ENCODE results near the gene RNF4.

Gene RNF4

DNA sequence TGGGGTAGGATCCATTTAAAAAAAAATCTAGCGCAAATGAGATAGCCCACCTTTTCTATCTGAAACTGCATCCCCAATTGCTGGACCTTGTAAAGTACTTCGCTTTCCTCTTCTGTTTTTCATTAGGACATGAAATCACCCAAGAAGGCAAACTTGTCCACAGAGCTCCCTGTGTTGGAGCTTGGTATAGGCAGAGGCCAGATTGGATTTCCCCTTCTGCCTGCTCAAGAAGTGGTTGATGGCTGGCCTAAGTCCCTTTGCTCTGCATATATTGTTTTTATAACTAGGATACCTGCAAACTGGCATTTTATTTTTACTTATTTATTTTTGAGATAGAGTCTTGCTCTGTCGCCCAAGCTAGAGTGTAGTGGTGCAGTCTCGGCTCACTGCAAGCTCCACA is 28.4 kb downstream of the RNF4 start:
- no peak overlapping the region for H3K27ac ChIP-seq
- TF ChIP-seq, protein P1, sequence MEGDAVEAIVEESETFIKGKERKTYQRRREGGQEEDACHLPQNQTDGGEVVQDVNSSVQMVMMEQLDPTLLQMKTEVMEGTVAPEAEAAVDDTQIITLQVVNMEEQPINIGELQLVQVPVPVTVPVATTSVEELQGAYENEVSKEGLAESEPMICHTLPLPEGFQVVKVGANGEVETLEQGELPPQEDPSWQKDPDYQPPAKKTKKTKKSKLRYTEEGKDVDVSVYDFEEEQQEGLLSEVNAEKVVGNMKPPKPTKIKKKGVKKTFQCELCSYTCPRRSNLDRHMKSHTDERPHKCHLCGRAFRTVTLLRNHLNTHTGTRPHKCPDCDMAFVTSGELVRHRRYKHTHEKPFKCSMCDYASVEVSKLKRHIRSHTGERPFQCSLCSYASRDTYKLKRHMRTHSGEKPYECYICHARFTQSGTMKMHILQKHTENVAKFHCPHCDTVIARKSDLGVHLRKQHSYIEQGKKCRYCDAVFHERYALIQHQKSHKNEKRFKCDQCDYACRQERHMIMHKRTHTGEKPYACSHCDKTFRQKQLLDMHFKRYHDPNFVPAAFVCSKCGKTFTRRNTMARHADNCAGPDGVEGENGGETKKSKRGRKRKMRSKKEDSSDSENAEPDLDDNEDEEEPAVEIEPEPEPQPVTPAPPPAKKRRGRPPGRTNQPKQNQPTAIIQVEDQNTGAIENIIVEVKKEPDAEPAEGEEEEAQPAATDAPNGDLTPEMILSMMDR (conservative IDR thresholded peaks at IDR 0.05): no peak
- TF ChIP-seq ZFX (IDR thresholded peaks at IDR 0.05): no peak

DNA sequence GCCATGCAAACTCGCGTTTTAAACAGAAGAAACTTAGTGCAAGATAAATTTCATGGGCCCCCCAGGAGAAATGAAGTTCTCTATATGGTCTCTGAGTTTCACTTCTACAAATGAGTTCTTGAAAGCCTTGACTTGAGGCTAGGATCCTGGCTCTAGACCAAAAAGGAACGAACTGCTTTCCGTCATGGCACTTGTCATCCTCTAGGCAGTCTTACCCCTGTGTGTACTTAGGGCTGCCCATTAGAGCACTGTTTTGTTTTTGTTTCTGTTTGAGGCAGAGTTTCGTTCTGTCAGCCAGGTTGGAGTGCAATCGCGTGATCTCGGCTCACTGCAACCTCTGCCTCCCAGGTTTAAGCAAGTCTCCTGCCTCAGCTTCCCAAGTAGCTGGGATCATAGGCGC is 29.0 kb downstream of the RNF4 start:
- TF ChIP-seq, protein P1 (conservative IDR thresholded peaks at IDR 0.05): no peak
- no peak for TF ChIP-seq ZFX (IDR thresholded peaks at IDR 0.05)
- no peak overlapping the region for H3K27ac ChIP-seq

DNA sequence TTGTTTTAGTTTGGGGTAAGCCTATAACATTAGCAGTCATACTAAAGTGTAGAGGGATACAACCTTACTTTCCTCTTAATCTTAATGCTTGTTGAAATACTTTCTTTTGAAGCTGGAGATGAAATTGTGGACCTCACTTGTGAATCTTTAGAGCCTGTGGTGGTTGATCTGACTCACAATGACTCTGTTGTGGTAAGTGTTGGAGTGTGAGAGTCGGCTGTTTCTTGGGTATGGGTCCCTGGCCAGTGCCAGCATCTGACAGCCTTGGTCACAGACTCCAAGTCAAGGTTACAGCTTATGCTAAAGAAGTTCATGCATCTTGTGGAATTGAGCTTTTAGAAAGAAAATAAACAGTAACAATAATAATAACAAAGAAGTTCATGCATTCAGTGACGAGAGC is 31.6 kb downstream of the RNF4 start:
- TF ChIP-seq, protein P1 (conservative IDR thresholded peaks at IDR 0.05): no peak
- TF ChIP-seq ZFX (IDR thresholded peaks at IDR 0.05): no peak
- no peak overlapping the region for H3K27ac ChIP-seq

DNA sequence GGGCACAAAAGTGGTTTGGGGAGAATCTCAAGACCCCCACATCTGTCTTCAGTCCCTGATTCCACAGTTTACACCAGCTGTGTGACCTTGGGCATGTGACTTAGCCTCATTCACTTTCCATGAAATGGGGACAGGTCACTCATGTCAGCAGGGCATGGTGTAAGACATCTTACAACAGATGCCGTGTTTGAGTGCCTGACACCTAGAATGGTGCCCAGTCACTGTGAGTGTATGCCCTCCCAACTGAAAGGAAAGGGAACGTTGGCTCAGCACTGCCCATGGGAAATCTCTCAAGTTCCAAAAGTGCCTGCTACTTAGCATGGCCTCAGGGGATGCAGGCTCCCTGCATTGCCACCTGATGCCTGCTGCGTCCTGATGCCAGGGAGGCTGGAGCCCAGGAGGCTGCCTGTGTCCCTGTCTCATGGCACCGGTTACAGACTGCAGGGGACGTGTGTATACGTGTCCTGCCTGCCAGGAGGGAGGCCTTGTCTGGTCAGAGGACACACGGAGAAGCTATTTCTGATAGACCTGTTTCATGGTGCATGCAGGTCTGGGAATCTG is 32.2 kb downstream of the RNF4 start:
- 0 out of 2 replicates have a peak overlapping the region, but pooled peaks have one; percentile 1 for H3K27ac ChIP-seq
- TF ChIP-seq, protein P1 (conservative IDR thresholded peaks at IDR 0.05): no peak
- TF ChIP-seq ZFX (IDR thresholded peaks at IDR 0.05): no peak

DNA sequence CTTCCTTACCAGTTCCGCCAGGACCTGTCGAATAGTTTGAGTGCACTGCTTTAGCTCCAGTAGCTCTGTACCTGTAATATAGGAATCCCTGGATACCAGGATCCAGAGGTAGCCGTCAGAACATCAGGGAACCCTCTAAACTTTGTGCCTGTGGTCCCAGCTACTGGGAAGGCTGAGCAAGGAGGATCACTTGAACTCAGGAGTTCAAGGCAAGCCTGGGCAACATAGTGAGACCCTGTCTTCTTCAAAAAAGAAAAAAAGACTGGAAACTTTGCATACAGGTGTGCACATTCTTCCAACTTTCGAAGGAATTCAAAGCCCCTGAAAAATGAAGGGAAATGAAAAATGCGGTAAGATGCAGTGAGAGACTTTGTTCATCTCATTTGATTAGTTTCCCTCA is 34.9 kb downstream of the RNF4 start:
- no peak overlapping the region for H3K27ac ChIP-seq
- no peak for TF ChIP-seq ZFX (IDR thresholded peaks at IDR 0.05)
- TF ChIP-seq, protein P1 (conservative IDR thresholded peaks at IDR 0.05): no peak

DNA sequence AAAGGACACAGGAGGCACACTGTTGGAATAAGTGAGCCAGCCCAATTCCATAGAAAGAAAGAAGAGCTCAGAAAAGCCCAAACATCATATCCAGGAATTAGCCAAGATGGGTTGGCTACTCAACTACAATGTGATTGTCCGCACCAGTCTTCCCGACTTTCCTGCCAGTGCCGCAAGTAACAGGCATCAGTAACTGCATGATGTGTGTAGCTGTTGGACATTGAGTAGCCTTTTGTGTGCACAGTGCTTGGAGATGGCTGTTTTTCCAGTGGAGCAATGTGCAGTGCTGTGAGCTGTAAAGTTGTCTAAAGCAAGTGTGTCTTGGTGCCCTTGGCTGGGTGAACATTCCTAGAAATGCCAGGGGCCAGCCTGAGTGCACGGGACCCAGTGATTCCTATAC is 38.4 kb downstream of the RNF4 start:
- no peak for TF ChIP-seq ZFX (IDR thresholded peaks at IDR 0.05)
- TF ChIP-seq, protein P1 (conservative IDR thresholded peaks at IDR 0.05): no peak
- no peak overlapping the region for H3K27ac ChIP-seq

DNA sequence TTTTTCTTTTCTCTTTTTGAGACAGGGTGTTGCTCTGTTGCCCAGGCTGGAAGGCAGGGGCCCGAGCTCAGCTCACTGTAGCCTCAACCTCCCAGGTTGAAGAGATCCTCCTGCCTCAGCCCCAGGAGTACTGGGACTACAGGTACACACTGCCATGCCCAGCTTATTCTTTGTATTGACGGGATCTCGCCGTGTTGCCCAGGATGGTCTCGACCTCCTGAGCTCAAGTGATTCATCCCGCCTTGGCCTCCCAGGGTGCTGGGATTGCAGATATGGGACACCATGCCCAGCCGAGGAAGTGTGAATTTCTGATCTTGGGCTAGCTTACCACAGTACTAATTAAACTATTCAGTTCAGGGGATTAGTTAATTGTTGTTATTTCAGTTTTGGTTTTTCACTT is 38.9 kb downstream of the RNF4 start:
- no peak overlapping the region for H3K27ac ChIP-seq
- TF ChIP-seq, protein P1 (conservative IDR thresholded peaks at IDR 0.05): no peak
- TF ChIP-seq ZFX (IDR thresholded peaks at IDR 0.05): no peak

All from C4-2B (cell line).